ENCODE data around the gene GALNTL6.

GALNTL6 gene

GRCh38 chr4:172009446-172010230, 196.4 kb downstream of the GALNTL6 start:
- DNase-seq = peak; percentile 57

DNA sequence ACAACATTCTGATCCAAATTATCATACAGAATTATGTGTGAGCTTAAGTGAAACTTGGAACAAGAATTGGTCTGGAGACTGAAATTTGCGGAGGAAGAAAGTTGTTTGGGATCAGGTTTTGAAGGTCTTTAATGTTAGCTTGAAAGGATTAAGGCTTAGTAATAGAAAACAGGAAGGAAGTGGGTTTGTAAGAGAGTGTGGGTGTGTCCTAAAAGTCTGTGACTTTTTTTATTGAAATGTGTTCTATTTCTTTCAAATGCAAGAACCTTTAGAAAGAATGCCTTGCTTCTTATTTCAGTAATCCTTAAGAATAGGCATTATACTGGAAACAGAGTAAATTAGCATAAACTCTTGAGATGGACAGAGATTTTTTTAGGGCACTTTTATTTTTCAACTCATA, 198.0 kb downstream of the GALNTL6 start:
- no peak for DNase-seq

- no peak for DNase-seq
Measured at GRCh38 chr4:172018358-172018757, 205.2 kb downstream of the GALNTL6 start.

DNA sequence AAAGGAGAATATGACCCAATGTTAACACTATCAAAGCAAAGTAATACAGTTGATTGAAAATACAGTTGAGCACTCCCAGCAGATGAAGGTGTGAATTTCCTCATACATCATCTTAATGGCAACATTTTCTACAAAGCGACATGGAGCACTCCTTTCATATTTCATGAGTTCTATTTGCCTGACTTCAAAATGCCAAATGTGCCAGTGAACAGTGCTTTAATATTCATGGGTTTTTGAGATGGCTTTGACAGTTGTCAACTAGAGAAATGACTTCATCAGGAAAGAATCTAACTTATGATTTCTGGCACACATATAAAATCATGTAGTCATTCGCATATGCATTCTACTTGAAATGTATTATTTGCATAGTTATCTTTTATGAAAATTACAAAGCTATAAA, 222.4 kb downstream of the GALNTL6 start:
- peak; percentile 1 for DNase-seq

GRCh38 chr4:172040766-172041165, 227.6 kb downstream of the GALNTL6 start:
- DNase-seq = no peak

- DNase-seq = peak; percentile 9
Measured at GRCh38 chr4:172042714-172043114, 229.5 kb downstream of the GALNTL6 start.

- no peak for DNase-seq
Measured at GRCh38 chr4:172045981-172046380, 232.8 kb downstream of the GALNTL6 start.

DNA sequence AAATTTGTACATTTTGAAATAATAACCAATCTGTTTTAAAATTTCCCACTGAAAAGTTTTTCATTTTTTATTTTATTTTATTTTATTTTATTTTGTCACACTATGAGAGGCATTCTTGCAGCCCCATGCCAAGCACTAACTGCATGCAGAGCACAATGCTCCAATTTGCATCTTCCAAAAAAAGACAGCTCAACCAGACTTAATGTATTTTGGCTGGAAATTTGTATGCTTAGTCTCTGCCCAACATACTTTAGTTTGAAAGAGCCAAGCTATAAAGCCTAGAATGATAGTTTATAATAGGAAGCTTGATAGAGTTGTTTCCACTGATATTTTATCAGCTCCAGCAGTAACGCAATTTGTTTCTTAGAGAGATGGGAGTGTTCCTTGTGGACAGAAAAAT, 235.5 kb downstream of the GALNTL6 start:
- no peak for DNase-seq

DNA sequence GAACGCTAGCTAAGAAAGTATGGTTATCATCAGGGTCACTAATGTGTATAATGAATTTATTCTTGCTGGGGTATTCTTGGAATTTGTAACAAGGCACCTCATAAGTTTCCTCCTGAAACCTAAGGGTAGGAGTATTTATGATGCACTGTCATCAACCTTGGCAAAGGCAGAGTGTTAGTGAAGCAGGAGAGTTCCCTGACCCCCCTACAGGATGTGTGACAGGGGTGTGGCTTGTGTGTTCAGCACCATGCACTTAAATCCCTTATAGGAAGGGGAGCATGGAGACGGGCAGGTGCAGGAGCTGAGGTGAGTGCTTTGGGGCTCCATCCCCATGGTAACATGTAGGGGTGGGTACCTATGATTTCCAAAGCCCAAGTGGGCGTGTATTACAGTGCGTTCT, 237.7 kb downstream of the GALNTL6 start:
- DNase-seq = no peak

DNA sequence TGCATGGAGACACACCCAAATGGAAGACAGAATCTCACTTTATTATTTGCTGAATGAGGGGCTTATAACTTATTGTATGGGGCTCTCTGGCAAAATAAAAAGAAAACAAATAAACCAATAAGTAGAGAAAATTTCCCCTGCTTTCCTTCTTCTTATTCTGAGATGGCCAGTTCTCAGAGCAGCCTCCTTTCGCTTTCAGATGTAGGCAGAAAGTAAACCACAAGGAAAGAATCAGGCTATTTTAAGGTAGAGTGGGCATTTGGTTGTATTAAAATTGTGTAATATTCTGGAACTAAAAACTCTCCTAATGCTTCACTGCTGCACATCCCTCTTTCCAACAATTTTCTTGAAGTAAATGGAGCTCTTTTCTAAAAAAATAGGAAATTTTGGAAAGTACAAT, 241.8 kb downstream of the GALNTL6 start:
- no peak for DNase-seq

- no peak for DNase-seq
Measured at GRCh38 chr4:172055498-172055897, 242.3 kb downstream of the GALNTL6 start.

- no peak for DNase-seq
Measured at GRCh38 chr4:172061204-172061603, 248.0 kb downstream of the GALNTL6 start.

- no peak for DNase-seq
Measured at GRCh38 chr4:172068506-172068905, 255.3 kb downstream of the GALNTL6 start.

DNA sequence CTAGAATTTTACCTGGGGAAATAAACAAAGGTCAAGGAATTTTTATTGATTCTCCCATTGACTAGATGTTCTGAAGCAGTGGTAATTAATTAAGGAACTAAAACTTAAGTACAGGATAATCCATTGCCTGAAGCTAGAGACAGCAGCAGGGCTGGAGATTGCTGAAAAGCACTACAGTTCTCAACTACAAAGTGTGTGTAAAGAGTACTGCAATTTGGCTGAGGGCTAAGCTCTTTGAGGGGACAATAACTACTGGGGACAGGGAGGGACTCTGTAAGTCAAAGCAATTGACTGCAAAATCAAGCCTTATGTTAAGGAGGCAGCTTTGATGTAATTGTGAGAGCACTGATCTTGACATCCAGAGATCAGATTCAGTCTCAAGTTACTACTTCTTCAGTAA, 260.4 kb downstream of the GALNTL6 start:
- DNase-seq = no peak

GRCh38 chr4:172083272-172083671, 270.1 kb downstream of the GALNTL6 start:
- DNase-seq = no peak

DNA sequence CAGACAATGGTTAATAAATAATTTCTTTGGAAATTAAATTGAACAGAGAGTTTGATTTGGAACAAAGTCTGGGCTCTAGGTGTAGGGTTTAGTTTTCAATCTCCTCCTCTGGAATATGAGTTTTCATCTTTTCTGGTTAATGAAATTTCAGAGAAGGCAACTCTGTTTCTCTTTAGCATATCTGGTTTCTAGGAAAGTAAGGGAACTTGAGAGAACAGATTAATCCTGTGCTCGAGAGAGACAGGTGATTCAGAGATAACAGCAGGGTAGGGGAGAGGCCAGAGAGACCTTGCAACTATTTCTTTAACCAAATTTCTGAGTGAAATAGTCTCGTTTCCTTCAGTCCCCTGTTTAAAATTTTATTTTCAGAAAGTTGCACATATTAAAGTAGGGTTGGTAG, 275.4 kb downstream of the GALNTL6 start:
- DNase-seq = no peak

- peak; percentile 22 for DNase-seq
Measured at GRCh38 chr4:172095161-172095560, 282.0 kb downstream of the GALNTL6 start.

DNA sequence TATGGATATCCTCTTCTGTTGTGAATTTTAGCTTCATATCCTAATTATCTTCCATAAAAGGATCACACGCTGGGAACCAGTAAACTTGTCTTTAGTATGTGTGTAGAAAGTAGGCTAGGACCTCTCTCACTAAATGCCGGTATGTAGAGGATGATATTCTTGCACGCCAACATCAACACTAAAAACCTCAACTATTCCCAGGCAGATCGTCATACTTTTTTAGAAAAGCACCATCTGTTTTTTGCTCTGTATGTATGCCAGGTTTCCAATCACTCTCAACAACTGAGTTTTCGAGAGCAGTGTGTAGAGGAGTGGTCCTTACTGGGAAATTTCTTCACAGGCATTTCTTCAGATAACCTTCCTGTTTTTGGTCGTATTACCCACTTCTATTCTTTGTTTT, 283.6 kb downstream of the GALNTL6 start:
- peak; percentile 54 for DNase-seq

DNA sequence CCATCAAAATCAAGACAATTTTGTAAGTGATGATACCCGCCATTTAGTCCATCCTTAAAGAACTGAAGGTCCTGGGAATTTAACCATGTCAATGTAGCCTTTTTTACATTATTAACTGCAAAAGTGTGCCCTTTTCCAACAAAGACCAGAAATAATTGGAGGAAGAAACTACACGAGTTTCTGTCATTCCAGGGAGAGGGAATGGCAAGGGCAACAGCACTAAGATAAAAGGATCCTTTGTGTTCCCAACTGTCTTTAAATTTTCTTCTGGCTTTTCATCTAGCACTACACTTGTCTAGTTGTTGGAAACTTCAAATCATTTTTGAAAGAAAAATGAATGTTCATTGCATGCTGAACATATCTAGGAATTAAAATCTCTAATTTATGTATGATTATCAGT, 286.2 kb downstream of the GALNTL6 start:
- DNase-seq = no peak

GRCh38 chr4:172103456-172103855, 290.3 kb downstream of the GALNTL6 start:
- no peak for DNase-seq

DNA sequence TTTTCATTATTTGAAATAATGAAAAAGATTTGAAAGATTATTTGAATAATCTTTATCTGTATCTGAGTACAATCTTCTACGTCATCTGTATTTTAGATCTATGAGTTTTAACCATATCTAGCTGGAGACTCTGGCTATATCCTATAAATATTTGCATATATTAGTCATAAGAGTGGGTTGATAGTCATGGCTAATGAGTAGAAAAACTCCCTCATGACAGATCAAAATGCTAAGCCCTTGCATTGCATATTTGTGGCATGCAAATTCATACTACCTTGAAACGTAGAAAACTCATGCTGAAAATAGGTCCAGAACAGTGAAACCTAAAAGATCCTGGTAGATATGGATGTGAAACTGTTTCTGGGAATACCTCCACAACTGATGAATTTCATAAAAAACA, 291.3 kb downstream of the GALNTL6 start:
- peak; percentile 65 for DNase-seq

GRCh38 chr4:172105918-172106317, 292.7 kb downstream of the GALNTL6 start:
- no peak for DNase-seq

DNA sequence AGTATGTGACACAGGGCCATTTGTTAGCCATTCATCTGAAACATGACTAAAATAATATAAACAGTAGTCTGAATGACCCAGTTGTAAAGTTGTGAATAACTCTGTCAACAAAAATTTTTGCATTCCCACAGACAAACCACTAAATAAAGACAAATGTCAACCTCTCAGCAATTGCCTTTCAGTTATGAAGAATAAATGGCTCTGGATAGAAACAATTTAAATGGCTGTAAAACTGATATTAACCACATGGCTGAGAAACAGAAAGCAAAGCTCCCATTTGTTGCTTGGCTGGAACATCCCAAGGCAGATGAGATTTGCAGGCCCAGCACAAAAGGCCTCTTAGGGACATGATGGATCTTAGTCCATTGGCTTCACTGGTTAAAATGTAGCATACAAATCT, 296.3 kb downstream of the GALNTL6 start:
- DNase-seq = peak; percentile 14

- no peak for DNase-seq
Measured at GRCh38 chr4:172124656-172125308, 311.6 kb downstream of the GALNTL6 start.

- no peak for DNase-seq
Measured at GRCh38 chr4:172125443-172125842, 312.2 kb downstream of the GALNTL6 start.

Data from fibroblast of upper back skin (primary cell).